HCT116 (cell line): Measurements from ENCODE around the gene ERGIC1.

ENCODE experiments used
- CEBPB ChIP-seq: IDR thresholded peaks from 2 replicates; pipeline ENCODE4 v1.6.1; 2012; ENCODE audit warnings: low read depth
- POLR2A ChIP-seq: IDR thresholded peaks from 2 replicates; pipeline ENCODE4 v1.7.0; 2011; ENCODE audit warnings: borderline replicate concordance; ENCODE audit not compliant: insufficient read depth, insufficient read length; ENCODE audit errors: extremely low read depth
- RAD21 ChIP-seq: IDR thresholded peaks from 2 replicates; pipeline ENCODE4 v1.6.1; 2012; ENCODE audit warnings: low read depth, mild to moderate bottlenecking
- SIN3A ChIP-seq: IDR thresholded peaks from 2 replicates; pipeline ENCODE4 v1.6.1; 2012; ENCODE audit warnings: low read depth
- SP1 ChIP-seq: IDR thresholded peaks from 2 replicates; pipeline ENCODE4 v1.6.1; 2012; ENCODE audit warnings: low read depth
- ZNF274 ChIP-seq: fragments of 200-500 bp; sonication (Bioruptor generic); IDR thresholded peaks from 2 replicates; pipeline ENCODE4 v1.6.1; 2014; ENCODE audit warnings: mild to moderate bottlenecking, low read depth, low read length, inconsistent platforms
- TF ChIP-seq, protein P1 (sequence below), 3 experiments: fragments of 200-600 bp in 1 of 3; sonication (generic) in 1 of 3; IDR thresholded peaks in 2 of 3; conservative IDR thresholded peaks in 1 of 3; 2 replicates each; pipeline ENCODE4 v1.5.1; 2012 to 2017; ENCODE audit warnings: low read depth in 2 of 3, low read length in 2 of 3, antibody characterized with exemption in 1 of 3, borderline replicate concordance in 1 of 3, control low read depth in 1 of 3, mild to moderate bottlenecking in 1 of 3, mixed read lengths in 1 of 3, mixed run types in 1 of 3, moderate library complexity in 1 of 3; ENCODE audit not compliant: insufficient read depth in 1 of 3

DNA sequence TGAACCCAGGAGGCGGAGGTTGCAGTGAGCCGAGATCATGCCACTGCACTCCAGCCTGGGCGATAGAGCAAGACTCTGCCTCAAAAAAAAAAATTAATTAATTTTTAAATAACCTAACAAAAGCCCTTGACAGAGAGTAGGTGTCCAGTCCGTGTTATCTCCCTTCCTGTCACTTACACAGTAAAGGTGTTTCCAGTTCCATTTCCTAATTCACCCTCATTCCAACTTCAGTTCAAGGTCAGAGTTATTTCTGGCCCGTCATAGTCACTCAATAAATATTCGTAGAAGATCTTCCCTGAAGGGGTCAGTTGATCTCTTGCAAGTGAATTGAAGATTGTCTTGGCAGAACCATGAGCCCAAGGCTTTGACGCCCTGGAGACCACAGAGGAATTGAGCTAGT lies 16.4 kb upstream of the ERGIC1 start:
- no peak for TF ChIP-seq POLR2A
- TF ChIP-seq, protein P1, sequence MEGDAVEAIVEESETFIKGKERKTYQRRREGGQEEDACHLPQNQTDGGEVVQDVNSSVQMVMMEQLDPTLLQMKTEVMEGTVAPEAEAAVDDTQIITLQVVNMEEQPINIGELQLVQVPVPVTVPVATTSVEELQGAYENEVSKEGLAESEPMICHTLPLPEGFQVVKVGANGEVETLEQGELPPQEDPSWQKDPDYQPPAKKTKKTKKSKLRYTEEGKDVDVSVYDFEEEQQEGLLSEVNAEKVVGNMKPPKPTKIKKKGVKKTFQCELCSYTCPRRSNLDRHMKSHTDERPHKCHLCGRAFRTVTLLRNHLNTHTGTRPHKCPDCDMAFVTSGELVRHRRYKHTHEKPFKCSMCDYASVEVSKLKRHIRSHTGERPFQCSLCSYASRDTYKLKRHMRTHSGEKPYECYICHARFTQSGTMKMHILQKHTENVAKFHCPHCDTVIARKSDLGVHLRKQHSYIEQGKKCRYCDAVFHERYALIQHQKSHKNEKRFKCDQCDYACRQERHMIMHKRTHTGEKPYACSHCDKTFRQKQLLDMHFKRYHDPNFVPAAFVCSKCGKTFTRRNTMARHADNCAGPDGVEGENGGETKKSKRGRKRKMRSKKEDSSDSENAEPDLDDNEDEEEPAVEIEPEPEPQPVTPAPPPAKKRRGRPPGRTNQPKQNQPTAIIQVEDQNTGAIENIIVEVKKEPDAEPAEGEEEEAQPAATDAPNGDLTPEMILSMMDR (IDR thresholded peaks at IDR 0.05 in 2 of 3, conservative IDR thresholded peaks at IDR 0.05 in 1 of 3; ENCODE audit: borderline replicate concordance in 1 of 3, insufficient read depth in 1 of 3, low read depth in 2 of 3, low read length in 2 of 3): no peak
- TF ChIP-seq SIN3A: no peak
- TF ChIP-seq CEBPB: no peak
- TF ChIP-seq SP1: no peak
- no peak for TF ChIP-seq ZNF274
- TF ChIP-seq RAD21: no peak
